Measurements from ENCODE around the gene SLC25A20.
"Not testable (repeated sequence)": the region's sequence is repeated elsewhere in the genome, so short reads cannot be mapped to it uniquely, and the experiment has no call there.

SLC25A20 gene

DNA sequence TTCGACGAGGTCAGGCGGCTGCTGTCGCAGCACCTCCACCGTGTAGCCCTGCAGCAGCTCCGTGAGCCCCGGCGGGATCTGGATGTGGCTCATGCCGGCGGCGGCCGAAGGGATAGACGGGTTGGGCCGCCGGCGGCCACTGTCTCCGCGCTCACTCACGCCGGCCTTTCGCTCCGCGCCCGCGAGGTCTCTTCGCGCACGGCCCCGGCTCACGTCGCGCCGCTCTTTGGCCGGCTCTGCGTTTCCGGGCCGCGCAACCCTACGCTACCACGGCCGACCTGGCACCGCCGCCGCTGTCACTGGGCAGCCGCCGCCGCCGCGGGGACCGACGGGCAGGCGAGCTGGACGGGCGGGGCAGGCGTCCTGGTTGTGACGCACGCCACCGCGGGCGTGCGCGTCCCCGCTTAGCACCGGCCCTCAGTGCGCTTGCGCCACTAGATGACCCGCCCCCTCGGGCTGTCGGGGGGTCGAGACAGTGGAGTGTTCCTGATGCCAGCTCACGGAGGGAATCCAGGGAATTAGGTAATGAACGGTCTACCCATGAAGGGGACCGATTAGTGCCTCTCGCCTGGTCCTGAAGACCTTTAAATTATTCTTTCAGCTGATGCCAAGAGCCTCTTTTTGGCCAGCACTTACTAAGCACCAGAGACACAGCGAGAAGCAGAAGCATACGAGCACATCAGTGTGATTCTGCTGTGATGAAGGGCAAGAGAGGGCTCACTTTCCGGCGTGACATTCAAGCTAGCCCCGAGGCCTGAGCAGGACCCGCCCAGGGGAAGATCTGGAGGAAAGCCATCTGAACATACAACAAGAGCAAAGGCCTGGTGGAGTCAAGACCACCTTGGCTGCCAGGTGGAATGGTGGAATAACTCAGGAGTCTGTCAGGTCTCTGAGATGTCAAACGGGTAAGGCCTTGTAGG is 50.9 kb downstream of the SLC25A20 start, which contains the start of gene PRKAR2A:
Gene PRKAR2A, minus strand, starts transcription at position 371 of the 920 bp plus-strand sequence. Its CDS starts 278 bp downstream, at position 93.
- DNase-seq (ENCODE audit: low read depth, low spot score), result peak; percentile 90

DNA sequence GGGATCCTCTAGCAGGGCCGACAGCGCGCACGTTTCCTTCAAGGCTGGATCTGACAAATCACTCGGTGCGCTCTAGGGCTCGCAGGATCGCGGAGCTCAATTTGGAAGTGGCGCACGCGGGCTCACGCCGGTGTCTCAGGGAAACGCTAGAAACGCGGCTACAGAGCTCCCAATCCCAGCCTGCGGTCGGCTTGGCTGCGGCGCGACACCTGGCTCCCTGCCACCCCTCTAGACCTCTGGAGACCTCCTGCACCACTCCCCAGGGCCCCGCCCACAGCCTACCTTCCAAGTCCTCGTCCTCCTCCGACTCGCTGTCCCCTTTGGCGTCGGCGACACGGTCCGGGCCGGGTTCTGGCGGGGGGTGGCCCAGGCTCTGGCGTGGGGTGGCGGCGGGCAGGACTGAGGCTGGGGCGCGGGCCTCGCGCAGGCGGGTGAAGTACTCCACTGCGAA is 51.6 kb downstream of the SLC25A20 start:
- peak; percentile 77 for DNase-seq (ENCODE audit: low read depth, low spot score)

DNA sequence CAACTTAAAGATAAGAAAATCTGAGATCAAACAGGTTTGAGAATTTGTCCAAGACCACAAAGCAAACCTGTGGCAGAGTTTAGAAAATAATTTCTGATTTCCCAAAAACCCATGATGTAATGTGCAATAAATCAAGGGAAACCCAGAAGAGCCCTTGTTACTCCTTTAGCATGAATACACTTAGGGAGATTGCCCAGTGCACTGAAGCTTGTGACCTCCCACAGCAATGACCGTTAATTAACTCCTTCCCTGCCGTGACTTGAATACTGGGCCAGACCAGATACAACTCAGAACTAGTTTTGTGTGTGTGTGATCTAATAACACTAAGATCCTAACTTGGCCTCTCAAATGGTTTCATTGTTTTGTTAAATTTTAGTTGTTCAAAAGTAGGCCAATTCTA is 53.5 kb downstream of the SLC25A20 start:
- DNase-seq (ENCODE audit: low read depth, low spot score), result no peak

DNA sequence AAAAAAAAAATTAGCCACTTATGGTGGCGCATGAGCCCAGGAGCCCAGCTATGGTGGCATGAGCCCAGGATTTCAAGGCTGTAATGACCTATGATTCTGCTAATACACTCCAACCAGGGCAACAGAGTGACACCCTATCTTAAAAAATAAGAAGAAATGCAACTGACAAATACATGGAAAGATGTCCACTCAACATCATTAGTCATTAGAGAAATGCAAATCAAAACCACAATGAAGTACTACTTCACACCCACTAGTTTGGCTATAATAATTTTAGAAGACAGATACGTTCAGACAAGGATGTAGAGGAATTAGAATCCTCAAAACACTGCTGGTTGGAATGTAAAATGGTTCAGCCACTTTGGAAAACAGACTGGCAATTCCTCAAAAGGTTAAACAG is 61.5 kb downstream of the SLC25A20 start:
- no peak for DNase-seq (ENCODE audit: low read depth, low spot score)

DNA sequence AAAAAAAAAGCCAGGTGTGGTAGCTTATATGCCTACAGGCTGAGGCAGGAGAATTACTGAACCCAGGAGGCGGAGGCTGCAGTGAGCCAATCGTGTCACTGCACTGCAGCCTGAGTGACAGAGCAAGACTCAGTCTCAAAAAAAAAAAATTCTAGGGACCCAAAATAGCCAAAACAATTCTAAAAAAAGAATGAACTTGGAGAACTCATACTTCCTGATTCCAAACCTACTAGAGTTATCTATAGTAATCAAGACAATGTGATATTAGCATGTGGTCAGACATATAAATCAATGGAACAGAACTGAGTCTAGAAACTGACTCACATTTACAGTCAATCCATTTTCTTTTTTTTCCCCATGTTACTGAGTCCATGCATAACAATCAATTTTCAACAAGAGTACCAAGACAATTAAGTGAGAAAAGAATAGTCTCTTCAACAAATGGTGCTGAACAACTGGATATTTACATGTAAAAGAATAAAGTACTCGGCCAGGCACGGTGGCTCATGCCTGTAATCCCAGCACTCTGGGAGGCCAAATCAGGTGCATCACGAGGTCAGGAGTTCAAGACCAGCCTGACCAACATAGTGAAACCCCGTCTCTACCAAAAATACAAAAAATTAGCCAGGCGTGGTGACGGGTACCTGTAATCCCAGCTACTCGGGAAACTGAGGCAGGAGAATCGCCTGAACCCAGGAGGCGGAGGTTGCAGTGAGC is 62.9 kb downstream of the SLC25A20 start:
- peak; percentile 56 for DNase-seq (ENCODE audit: low read depth, low spot score)

- DNase-seq (ENCODE audit: low read depth, low spot score), result no peak
These were observed 66.0 kb downstream of the SLC25A20 start for GRCh38 chr3:48832684-48833083.

DNA sequence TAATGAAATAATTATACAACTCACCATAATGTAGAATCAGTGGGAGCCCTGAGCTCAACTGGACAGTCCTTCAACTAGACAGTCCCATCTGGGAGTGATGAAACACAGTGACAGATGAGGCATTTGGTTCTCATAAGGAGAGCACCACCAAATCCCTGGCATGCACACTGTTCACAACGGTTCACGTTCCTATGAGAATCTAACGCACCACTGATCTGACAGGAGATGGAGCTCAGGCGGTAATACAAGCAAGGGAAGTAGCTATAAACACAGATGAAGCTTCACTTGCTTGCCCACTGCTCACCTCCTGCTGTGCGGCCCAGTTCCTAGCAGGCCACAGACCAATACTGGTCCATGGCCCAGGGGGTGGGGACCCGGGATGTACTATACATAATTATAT is 68.0 kb downstream of the SLC25A20 start:
- no peak for DNase-seq (ENCODE audit: low read depth, low spot score)

DNA sequence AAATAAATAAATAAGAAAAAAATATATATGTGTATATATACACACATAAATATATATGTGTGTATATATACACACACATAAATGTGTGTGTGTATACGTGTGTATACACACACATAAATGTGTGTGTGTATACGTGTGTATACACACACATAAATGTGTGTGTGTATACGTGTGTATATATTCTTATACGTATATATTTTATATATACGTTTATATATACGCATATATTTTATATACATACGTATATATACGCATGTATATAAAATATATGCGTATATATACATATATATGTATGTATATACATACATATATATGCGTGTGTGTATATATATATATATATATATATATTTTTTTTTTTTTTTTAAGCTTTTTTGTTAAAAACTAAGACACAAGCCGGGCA is 69.2 kb downstream of the SLC25A20 start:
- not testable (repeated sequence) for DNase-seq (ENCODE audit: low read depth, low spot score)

DNA sequence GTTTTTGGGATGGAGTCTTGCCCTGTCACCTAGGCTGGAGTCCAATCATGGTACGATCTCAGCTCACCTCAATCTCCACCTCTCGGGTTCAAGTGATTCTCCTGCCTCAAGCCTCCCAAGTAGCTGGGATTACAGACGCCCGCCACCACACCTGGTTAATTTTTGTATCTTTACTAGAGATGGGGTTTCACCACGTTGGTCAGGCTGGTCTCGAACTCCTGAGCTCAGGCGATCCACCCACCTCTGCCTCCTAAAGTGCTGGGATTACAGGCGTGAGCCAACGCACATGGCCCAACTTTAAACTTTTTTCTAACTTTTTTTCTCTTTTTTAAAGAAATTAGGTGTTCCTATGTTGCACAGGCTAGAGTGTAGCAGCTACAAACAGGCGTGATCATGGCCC is 70.8 kb downstream of the SLC25A20 start:
- DNase-seq (ENCODE audit: low read depth, low spot score), result not testable (repeated sequence)

DNA sequence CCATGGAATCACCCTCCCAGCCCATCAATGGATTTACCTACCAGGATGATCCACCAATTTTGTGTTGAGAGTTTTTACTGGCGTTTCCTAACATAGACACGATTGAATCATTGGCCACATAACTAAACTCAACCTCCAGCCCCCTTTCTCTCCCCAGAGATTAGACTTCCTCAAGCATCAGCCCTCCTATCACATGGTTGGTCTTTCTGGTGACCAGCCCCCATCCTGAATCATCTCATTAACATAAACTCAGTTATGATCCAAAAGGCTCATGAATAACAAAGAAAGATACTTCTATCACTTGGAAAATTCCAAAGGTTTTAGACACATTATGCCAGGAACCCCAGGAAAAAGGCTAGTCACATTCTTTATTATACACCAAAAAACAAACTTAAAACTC is 72.2 kb downstream of the SLC25A20 start:
- no peak for DNase-seq (ENCODE audit: low read depth, low spot score)

- no peak for DNase-seq (ENCODE audit: low read depth, low spot score)
These were observed 77.9 kb downstream of the SLC25A20 start for GRCh38 chr3:48820612-48821324.

DNA sequence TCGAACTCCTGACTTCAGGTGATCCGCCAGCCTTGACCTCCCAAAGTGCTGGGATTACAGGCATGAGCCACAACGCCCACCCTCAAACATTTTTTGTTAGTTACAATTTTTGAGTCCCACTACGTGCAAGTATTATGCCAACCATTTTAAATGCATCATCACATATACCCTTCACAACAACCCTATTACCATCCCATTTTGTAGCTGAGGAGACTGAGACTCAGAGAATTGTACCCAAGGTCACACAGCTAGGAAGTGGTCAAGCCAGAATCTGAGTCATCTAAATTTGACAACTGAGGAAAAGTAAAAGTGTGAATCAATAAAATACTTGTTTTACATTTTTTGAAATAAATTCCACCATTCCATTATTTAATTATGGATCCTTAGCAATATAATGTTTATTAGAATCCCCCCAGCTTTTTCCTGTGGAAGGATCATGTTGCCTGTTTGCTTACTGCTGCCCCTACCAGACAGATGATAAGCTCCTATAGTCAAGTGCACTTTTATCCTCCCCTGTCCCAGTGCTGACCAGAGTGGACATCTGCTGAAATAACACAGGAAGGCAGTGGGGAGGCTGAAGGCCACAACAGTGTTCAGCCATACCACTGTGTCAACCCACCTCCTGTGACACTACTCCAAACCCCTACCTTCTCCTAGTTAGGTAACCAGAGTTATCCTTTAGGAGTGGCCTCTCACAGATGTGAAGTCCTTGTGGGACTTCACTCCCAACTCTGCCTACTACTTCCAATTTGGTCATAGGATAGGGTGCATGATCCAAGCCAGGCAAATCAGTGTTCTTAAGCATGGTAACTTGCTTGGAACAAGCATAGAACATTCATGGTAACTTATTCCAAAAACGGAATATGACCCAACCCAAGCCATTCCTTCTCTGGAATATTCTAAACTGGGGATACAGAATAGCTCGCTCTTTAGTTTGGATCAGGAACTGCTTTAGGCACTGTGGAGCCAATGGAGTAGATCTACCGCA is 79.2 kb downstream of the SLC25A20 start:
- no peak for DNase-seq (ENCODE audit: low read depth, low spot score)

- DNase-seq (ENCODE audit: low read depth, low spot score), result no peak
These were observed 87.2 kb downstream of the SLC25A20 start for GRCh38 chr3:48811524-48811923.
